ENCODE measurements around the gene MBNL2. TPM values are rescaled to one million over a fixed set of nuclear protein-coding genes. Genes with fewer than 3 reads are reported as not detected.

MBNL2 gene
- total RNA-seq, 2 donors from 2014 or later: 59.6 to 67.7 TPM

GRCh38 chr13:97403893-97404750 is 182.0 kb downstream of the MBNL2 start:
- H3K4me1 ChIP-seq (ENCODE audit: control insufficient read depth in 1 of 2, low read depth in 2 of 2): no peaks in the 10 kb centered on the region
- H3K9me3 ChIP-seq: no peaks in the 10 kb centered on the region
- ATAC-seq (ENCODE audit: insufficient number of reproducible peaks, low FRiP score, low read depth) (no peak), DNase-seq (ENCODE audit: low spot score) (no peak)
- TF ChIP-seq, protein P1, sequence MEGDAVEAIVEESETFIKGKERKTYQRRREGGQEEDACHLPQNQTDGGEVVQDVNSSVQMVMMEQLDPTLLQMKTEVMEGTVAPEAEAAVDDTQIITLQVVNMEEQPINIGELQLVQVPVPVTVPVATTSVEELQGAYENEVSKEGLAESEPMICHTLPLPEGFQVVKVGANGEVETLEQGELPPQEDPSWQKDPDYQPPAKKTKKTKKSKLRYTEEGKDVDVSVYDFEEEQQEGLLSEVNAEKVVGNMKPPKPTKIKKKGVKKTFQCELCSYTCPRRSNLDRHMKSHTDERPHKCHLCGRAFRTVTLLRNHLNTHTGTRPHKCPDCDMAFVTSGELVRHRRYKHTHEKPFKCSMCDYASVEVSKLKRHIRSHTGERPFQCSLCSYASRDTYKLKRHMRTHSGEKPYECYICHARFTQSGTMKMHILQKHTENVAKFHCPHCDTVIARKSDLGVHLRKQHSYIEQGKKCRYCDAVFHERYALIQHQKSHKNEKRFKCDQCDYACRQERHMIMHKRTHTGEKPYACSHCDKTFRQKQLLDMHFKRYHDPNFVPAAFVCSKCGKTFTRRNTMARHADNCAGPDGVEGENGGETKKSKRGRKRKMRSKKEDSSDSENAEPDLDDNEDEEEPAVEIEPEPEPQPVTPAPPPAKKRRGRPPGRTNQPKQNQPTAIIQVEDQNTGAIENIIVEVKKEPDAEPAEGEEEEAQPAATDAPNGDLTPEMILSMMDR (IDR thresholded peaks at IDR 0.05): no peak
- no peak overlapping the region for H3K27ac ChIP-seq
- H3K36me3 ChIP-seq: no peaks in the 10 kb centered on the region
- no peak overlapping the region for H3K4me3 ChIP-seq
- H3K27me3 ChIP-seq (replicated peaks; ENCODE audit: insufficient read depth): no peaks in the 10 kb centered on the region

DNA sequence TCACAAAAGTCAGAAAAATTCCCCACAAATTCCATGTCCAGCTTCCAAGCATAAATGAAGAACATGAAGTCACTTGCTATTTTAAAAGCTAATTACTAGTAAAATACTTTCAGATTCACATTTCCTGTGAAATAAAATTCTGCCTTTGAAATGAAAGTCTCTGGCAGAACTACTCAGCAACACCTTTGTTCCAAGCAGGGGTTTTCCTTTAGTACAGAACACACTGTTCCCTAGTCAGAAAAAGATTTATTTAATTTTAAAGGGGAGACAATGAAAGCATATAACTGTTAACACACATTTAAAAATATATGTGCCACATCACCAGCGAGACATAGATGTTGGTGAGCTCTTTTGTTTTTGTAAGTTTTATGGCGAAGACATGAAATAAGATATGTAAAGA is 185.4 kb downstream of the MBNL2 start:
- no peaks in the 10 kb centered on the region for H3K9me3 ChIP-seq
- no peaks in the 10 kb centered on the region for H3K27me3 ChIP-seq (replicated peaks; ENCODE audit: insufficient read depth)
- H3K36me3 ChIP-seq: no peaks in the 10 kb centered on the region
- H3K4me3 ChIP-seq: no peak overlapping the region
- DNase-seq (ENCODE audit: low spot score) (no peak), ATAC-seq (ENCODE audit: insufficient number of reproducible peaks, low FRiP score, low read depth) (no peak)
- no peaks in the 10 kb centered on the region for H3K4me1 ChIP-seq (ENCODE audit: control insufficient read depth in 1 of 2, low read depth in 2 of 2)
- no peak overlapping the region for H3K27ac ChIP-seq
- TF ChIP-seq, protein P1 (IDR thresholded peaks at IDR 0.05): no peak

GRCh38 chr13:97408938-97409337 is 186.8 kb downstream of the MBNL2 start:
- ATAC-seq (ENCODE audit: insufficient number of reproducible peaks, low FRiP score, low read depth) (no peak), DNase-seq (ENCODE audit: low spot score) (no peak)
- Histone ChIP-seq H3K27ac (no peak overlapping the region), H3K36me3 (no peaks in the 10 kb centered on the region), H3K9me3 (no peaks in the 10 kb centered on the region), H3K4me1 (ENCODE audit: control insufficient read depth in 1 of 2, low read depth in 2 of 2) (no peaks in the 10 kb centered on the region), H3K27me3 (replicated peaks; ENCODE audit: insufficient read depth) (no peaks in the 10 kb centered on the region), H3K4me3 (no peak overlapping the region)
- TF ChIP-seq, protein P1 (IDR thresholded peaks at IDR 0.05): no peak

DNA sequence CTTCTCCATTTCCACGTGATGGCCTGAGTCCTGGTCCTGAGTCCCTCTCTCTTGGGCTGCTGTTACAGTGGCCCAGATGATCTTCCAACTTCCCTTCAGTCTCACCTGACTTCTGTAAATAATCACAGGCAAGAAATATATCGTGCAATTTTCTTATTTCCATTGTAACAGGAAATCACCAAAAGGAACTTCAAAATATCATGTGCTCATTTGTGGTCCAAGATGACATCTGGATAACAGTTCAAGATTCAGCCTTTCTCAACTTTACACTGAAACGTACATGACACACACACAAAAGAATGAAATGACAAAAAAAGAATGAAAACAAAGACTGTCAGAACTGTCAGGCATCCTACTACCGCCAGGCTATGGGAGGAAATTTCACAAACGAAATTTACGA is 189.9 kb downstream of the MBNL2 start:
- H3K27me3 ChIP-seq (replicated peaks; ENCODE audit: insufficient read depth): no peaks in the 10 kb centered on the region
- no peak for ATAC-seq (ENCODE audit: insufficient number of reproducible peaks, low FRiP score, low read depth)
- TF ChIP-seq, protein P1 (IDR thresholded peaks at IDR 0.05): no peak
- H3K4me3 ChIP-seq: no peak overlapping the region
- no peaks in the 10 kb centered on the region for H3K36me3 ChIP-seq
- no peak overlapping the region for H3K27ac ChIP-seq
- H3K9me3 ChIP-seq: no peaks in the 10 kb centered on the region
- H3K4me1 ChIP-seq (ENCODE audit: control insufficient read depth in 1 of 2, low read depth in 2 of 2): no peaks in the 10 kb centered on the region
- DNase-seq (ENCODE audit: low spot score): no peak

GRCh38 chr13:97413694-97414093 is 191.6 kb downstream of the MBNL2 start:
- Histone ChIP-seq H3K27me3 (replicated peaks; ENCODE audit: insufficient read depth) (no peaks in the 10 kb centered on the region), H3K9me3 (no peaks in the 10 kb centered on the region), H3K36me3 (no peaks in the 10 kb centered on the region), H3K27ac (no peak overlapping the region), H3K4me1 (ENCODE audit: control insufficient read depth in 1 of 2, low read depth in 2 of 2) (no peaks in the 10 kb centered on the region), H3K4me3 (no peak overlapping the region)
- no peak for DNase-seq (ENCODE audit: low spot score)
- TF ChIP-seq, protein P1 (IDR thresholded peaks at IDR 0.05): no peak
- ATAC-seq (ENCODE audit: insufficient number of reproducible peaks, low FRiP score, low read depth): no peak
